ENCODE data around the gene CRYBA4. TPM values are rescaled to one million over a fixed set of nuclear protein-coding genes. Genes with fewer than 3 reads are reported as not detected.
A peak's percentile ranks its signal among the peaks of the same experiment; 100 is the strongest.

CRYBA4 gene
- total RNA-seq, 4 donors from 2014 or later, result not detected

DNA sequence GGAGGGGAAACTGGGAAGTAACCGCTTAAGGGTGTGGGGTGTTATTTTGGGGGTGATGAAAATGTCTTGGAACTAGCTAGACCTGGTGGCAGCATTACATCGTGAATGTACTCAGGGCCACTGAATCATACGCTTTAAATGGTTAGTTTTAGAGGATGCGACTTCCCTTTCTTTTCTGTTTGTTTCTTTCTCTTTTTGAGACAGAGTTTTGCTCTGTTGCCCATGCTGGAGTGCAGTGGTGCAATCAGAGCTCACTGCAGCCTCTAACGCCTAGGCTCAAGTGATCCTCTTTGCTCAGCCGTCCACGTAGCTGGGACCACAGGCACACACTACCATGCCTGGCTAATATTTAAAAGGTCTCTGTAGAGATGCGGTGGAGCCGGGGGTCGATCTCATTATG, 30.1 kb downstream of the CRYBA4 start:
- no peaks in the 10 kb centered on the region for H3K36me3 ChIP-seq
- H3K27ac ChIP-seq, result no peak overlapping the region
- peaks cover 0 to 81% of the 10 kb centered on the region in 2 donors for H3K27me3 ChIP-seq
- no peaks in the 10 kb centered on the region for H3K9me3 ChIP-seq
- no peak for DNase-seq (ENCODE audit: low spot score in 2 of 2)
- peaks cover 0 to 5% (median under 1%) of the 10 kb centered on the region in 4 donors for H3K4me1 ChIP-seq
- 71 to 74% methylated on average over 10 of the region's 10 CpGs for WGBS, 2 donors
- no peak overlapping the region for H3K4me3 ChIP-seq
- no peak for TF ChIP-seq POLR2A (IDR thresholded peaks at IDR 0.05)

DNA sequence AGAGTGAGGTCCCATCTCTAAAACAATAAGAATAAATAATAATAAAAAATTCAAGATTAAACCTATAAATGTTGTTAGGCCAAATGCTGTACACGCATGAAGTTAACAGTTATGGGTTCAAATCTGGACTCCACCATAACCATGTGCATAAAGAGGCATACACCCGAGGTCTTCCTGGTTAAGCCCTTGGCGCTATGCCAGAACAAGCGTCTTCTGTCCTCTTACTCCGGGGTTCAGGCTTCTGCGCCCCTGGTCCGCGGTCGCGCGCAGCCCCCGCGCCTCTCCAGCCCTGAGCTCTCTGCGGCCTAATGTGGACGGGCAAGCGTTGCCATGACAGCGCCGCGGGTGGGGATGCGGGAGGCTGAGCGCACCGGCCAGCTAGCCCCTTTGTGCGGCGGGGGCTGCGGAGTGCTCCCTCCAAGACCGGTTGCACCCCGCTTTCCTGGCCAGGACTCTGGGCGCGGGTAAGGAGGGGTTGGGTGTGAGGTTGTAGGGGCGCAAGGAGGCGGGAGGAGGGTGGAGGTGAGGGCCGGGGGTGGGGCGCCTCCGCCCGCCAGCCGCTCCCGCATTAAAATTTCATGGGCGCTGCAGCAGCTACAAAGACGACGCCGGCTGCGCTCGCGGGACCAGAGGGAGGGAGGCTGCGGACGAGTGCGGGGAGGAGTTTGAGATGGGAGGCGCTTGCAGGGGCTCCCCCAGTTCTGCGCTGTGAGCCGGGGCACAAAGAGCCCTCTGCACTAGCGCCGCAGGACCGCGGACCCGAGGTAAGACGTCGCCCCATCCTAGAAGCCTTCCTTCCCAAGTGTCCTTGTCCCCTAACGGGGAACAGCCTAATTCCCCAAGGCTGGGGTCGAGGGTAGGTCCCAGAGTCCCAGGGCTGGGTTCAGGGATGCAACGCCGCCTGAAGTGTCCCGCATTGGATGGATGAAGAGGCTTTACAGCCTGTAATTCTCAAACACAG, 35.4 kb downstream of the CRYBA4 start, which contains the start of gene MIAT:
MIAT (plus strand) TSS at position 698 of the 961 bp plus-strand sequence.
- Histone ChIP-seq H3K27ac (no peak within 1 kb of the TSS), H3K36me3 (no peaks in the 10 kb centered on the region), H3K9me3 (no peaks in the 10 kb centered on the region), H3K4me3 (peak within 1 kb of the TSS in 3 of 4 donors; percentile 2 to 38 (median 31)), H3K27me3 (peaks cover 6 to 87% of the 10 kb centered on the region in 2 donors), H3K4me1 (peaks cover 0 to 25% (median 19%) of the 10 kb centered on the region in 4 donors)
- 2 to 3% methylated on average over 49 to 60 of the region's 62 CpGs for WGBS, 2 donors
- no peak for DNase-seq (ENCODE audit: low spot score in 2 of 2)
- TF ChIP-seq POLR2A (IDR thresholded peaks at IDR 0.05), result no peak
- TF ChIP-seq, protein P1, sequence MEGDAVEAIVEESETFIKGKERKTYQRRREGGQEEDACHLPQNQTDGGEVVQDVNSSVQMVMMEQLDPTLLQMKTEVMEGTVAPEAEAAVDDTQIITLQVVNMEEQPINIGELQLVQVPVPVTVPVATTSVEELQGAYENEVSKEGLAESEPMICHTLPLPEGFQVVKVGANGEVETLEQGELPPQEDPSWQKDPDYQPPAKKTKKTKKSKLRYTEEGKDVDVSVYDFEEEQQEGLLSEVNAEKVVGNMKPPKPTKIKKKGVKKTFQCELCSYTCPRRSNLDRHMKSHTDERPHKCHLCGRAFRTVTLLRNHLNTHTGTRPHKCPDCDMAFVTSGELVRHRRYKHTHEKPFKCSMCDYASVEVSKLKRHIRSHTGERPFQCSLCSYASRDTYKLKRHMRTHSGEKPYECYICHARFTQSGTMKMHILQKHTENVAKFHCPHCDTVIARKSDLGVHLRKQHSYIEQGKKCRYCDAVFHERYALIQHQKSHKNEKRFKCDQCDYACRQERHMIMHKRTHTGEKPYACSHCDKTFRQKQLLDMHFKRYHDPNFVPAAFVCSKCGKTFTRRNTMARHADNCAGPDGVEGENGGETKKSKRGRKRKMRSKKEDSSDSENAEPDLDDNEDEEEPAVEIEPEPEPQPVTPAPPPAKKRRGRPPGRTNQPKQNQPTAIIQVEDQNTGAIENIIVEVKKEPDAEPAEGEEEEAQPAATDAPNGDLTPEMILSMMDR (IDR thresholded peaks at IDR 0.05), result no peak
- no peak for TF ChIP-seq EP300 (IDR thresholded peaks at IDR 0.05)

DNA sequence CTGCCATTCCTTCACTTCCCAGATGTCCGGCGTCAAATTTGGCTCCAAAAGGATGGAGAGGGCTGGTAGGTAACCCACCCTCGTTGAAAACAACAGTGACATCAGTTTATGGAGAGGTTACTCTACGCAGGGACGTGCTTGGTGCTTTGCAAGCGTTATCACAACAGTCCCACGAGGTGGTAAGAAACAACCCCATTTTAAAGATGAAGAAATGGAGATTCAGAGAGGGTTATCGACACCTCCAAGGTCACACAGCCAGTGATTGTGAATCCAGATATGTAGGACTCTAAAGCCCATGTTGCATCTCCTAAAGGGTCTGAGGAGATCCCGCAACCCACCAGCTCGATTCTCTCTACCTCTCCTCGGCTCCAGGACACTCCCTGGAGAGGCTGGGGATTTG, 36.4 kb downstream of the CRYBA4 start:
- WGBS, 2 donors, result 3 to 8% methylated on average over 11 of the region's 11 CpGs
- peak overlapping the region in 3 of 4 donors; percentile 2 to 38 (median 17) for H3K4me3 ChIP-seq
- peaks cover 0 to 25% (median 19%) of the 10 kb centered on the region in 4 donors for H3K4me1 ChIP-seq
- H3K36me3 ChIP-seq, result no peaks in the 10 kb centered on the region
- H3K27me3 ChIP-seq, result peaks cover 6 to 85% of the 10 kb centered on the region in 2 donors
- no peaks in the 10 kb centered on the region for H3K9me3 ChIP-seq
- H3K27ac ChIP-seq, result no peak overlapping the region
- no peak for DNase-seq (ENCODE audit: low spot score in 2 of 2)
- TF ChIP-seq, protein P1 (IDR thresholded peaks at IDR 0.05), result no peak
- no peak for TF ChIP-seq EP300 (IDR thresholded peaks at IDR 0.05)
- TF ChIP-seq POLR2A (IDR thresholded peaks at IDR 0.05), result no peak

DNA sequence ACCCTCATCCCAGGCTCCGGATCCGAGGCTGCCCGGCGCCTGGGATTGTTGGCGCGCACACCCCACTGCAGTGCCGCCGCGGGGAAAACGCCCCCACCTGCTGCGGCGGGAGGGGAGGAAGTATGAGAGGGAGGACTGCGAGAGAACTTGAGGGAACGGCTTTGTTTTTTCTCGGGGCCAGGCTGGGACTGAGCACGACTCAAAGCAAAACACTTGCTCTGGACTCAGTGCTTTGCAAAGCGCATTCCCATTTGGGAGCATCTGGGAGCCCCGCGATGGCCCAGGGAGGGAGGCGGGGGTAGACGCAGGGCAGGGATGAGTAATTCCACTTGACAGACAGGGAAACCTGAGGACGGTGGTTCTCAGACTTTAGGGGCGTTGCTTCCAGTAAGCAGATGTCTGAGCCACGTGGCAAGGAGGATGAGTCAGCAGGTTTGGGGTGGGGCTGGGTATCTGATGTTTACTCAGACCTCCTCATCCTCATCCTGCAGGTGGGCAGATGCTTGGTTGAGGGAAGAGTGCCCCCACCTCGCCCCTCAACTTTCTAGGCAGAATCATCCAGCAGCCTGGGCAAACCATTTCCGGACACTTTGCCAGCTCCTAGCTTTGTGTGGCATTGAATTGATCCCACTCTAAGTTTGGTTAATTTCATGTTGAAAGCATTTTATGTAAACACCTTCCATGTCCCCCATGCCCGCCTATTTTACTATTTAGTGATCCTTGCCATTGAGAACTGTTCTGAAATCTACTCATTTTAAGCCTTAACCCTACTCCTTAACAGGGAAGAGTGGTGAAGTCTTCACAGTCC, 37.1 kb downstream of the CRYBA4 start:
- Histone ChIP-seq H3K4me1 (peaks cover 0 to 25% (median 19%) of the 10 kb centered on the region in 4 donors), H3K9me3 (no peaks in the 10 kb centered on the region), H3K36me3 (no peaks in the 10 kb centered on the region), H3K27me3 (peaks cover 6 to 87% of the 10 kb centered on the region in 2 donors), H3K27ac (peak overlapping the region in 1 of 4 donors; percentile 14), H3K4me3 (peak overlapping the region in 3 of 4 donors; percentile 2 to 38 (median 17))
- WGBS, 2 donors, result 5 to 6% methylated on average over 25 to 27 of the region's 27 CpGs
- TF ChIP-seq EP300 (IDR thresholded peaks at IDR 0.05) (no peak), POLR2A (IDR thresholded peaks at IDR 0.05) (no peak)
- TF ChIP-seq, protein P1 (IDR thresholded peaks at IDR 0.05), result no peak
- DNase-seq (ENCODE audit: low spot score in 2 of 2), result peak in 1 of 2 donors; percentile 16

DNA sequence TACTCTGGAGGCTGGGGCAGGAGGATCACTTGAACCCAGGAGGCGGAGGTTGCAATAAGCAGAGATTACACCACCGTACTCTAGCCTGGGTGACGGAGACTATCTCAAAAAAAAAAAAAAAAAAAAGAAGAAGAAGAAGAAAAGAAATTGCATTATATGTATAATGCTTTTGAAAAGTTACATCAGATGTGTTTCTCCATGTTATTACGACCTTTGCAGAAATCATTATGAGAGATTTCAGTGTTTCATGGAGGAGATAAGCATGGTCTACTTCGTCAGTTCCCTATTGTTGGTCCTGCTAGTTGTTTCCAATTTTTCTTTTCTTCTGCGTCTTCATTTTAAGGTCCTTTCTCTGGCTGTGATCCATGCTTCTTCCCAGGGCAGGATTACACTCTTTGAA, 38.6 kb downstream of the CRYBA4 start:
- Histone ChIP-seq H3K36me3 (no peaks in the 10 kb centered on the region), H3K4me3 (no peak overlapping the region), H3K27ac (no peak overlapping the region), H3K4me1 (peaks cover 0 to 25% (median 19%) of the 10 kb centered on the region in 4 donors), H3K27me3 (peaks cover 6 to 96% of the 10 kb centered on the region in 2 donors), H3K9me3 (no peaks in the 10 kb centered on the region)
- WGBS, 2 donors, result 69 to 79% methylated on average over 6 of the region's 6 CpGs
- TF ChIP-seq, protein P1 (IDR thresholded peaks at IDR 0.05), result no peak
- TF ChIP-seq EP300 (IDR thresholded peaks at IDR 0.05) (no peak), POLR2A (IDR thresholded peaks at IDR 0.05) (no peak)
- no peak for DNase-seq (ENCODE audit: low spot score in 2 of 2)

Data from tibial nerve (tissue), 4 donors.